Mononuclear cell (primary cell): ENCODE results near the gene PSMC3IP. TPM values are rescaled to one million over a fixed set of nuclear protein-coding genes. Genes with fewer than 3 reads are reported as not detected.
"Not testable (repeated sequence)": the region's sequence is repeated elsewhere in the genome, so short reads cannot be mapped to it uniquely, and the experiment has no call there.

ENCODE experiments used
- H3K27me3 ChIP-seq: 2 replicates; pipeline ENCODE4 v1.6.0; 2011; ENCODE audit warnings: low read length, control low read depth; ENCODE audit not compliant: insufficient read depth
- H3K4me1 ChIP-seq: 2 replicates; pipeline ENCODE4 v1.5.1; 2011; ENCODE audit warnings: mild to moderate bottlenecking, low read length, control low read depth; ENCODE audit not compliant: insufficient read depth
- H3K4me3 ChIP-seq: 2 replicates; pipeline ENCODE4 v1.5.1; 2011; ENCODE audit warnings: mild to moderate bottlenecking, low read length, moderate library complexity
- H3K9me3 ChIP-seq: 2 replicates; pipeline ENCODE4 v1.5.1; 2011; ENCODE audit warnings: low read depth, mild to moderate bottlenecking, control low read depth, low read length
- total RNA-seq: library from RNA; depleted of rRNA; stranded (reverse); fragments of >200 nt; gene quantifications from one replicate; pipeline ENCODE4 v1.2.3, GENCODE V29; 2012

PSMC3IP gene, protein sequence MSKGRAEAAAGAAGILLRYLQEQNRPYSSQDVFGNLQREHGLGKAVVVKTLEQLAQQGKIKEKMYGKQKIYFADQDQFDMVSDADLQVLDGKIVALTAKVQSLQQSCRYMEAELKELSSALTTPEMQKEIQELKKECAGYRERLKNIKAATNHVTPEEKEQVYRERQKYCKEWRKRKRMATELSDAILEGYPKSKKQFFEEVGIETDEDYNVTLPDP
- 1.4 TPM for total RNA-seq

- peaks cover 27% of the 10 kb centered on the region for H3K4me1 ChIP-seq
- no peaks in the 10 kb centered on the region for H3K9me3 ChIP-seq
- H3K4me3 ChIP-seq, result peak within 1 kb of the TSS; percentile 52
Observed at GRCh38 chr17:42577532-42578281, at the start of gene PSMC3IP. Gene PSMC3IP (minus strand): TSS chr17:42577729. CDS start chr17:42577686, 43 bp downstream.

DNA sequence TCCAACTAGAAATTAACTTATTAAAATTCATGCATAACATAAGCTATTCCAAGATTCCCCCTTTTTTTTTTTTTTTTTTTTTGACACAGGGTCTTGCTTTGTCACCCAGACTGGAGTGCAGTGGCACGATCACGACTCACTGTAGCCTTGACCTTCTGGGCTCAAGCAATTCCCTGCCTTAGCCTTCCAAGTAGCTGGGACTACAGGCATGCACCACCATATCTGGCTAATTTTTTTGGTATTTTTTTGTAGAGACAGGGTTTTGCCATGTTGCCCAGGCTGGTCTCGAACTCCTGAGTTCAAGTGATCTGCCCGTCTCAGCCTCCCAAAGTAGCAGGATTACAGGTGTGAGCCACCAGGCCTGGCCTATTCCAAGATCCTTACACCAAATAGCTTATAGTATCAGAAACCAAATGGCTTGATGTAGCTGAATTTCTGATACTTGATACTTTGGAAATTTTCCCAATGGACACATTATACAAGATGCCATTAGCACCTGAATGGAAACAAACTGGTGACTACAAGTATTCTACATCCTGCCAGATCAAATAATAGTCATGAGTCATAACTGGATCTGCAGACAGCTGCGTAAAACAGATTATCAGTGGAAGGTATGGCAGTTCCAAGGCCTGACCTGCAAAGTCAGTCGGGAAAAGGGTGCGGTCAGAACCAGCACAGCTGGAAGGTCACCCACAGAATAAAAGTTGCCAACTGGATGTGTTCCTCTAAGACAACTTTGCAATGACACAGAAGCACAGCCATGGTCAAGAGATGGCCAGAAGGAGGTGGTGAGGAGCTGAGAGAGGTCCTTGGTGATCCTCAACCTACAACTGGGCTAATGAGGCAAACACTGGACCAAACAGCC, 46.4 kb upstream of the PSMC3IP start:
- no peak overlapping the region for H3K4me3 ChIP-seq
- H3K27me3 ChIP-seq, result no peaks in the 10 kb centered on the region
- H3K9me3 ChIP-seq, result no peaks in the 10 kb centered on the region

More at GRCh38 chr17:42577532-42578281, at the start of gene PSMC3IP:
- H3K27me3 ChIP-seq, result no peaks in the 10 kb centered on the region

GRCh38 chr17:42623271-42623670, 45.7 kb upstream of the PSMC3IP start:
- H3K9me3 ChIP-seq, result no peaks in the 10 kb centered on the region
- H3K4me1 ChIP-seq, result no peaks in the 10 kb centered on the region
- no peaks in the 10 kb centered on the region for H3K27me3 ChIP-seq
- no peak overlapping the region for H3K4me3 ChIP-seq

More for the DNA sequence above, 46.4 kb upstream of the PSMC3IP start:
- no peaks in the 10 kb centered on the region for H3K4me1 ChIP-seq

GRCh38 chr17:42621987-42622386, 44.5 kb upstream of the PSMC3IP start:
- H3K27me3 ChIP-seq, H3K4me3 ChIP-seq, H3K9me3 ChIP-seq, H3K4me1 ChIP-seq: not testable (repeated sequence)

DNA sequence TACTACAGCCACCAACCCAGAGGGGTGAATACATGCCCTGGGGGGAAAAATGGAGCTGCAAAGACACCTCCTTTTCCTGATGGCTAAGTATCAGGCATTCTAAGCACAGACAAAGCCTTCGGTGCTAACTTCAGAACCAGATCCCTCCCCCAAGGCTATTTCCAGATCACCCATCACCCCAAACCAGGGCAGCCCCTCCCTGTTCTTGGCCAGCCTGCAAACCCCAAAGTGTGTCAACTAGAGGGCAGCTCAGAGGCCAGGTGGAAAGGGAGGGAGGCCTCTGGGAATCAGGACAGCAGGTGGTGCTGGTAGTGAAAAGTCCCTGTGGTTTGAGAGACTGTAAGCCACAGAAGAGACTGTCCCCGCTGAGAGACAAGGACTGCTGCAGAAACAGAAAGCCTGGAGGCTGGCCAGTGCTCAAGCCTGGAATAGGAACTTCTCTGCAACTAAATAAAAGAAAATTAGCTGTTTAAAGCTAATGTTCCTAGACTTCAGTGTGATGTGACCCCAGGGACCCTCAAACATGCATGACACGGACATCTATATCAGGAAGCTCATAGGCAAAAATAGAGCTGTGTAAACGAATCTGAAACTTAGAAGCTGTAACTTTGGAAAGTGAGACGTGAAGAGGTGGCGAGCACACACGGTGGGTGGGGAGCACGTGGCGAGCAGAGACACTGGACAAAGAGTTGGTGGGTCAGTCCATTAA, 41.1 kb upstream of the PSMC3IP start:
- H3K27me3 ChIP-seq, result no peaks in the 10 kb centered on the region
- H3K4me3 ChIP-seq, result no peak overlapping the region
- no peaks in the 10 kb centered on the region for H3K4me1 ChIP-seq
- H3K9me3 ChIP-seq, result no peaks in the 10 kb centered on the region

- H3K27me3 ChIP-seq, result no peaks in the 10 kb centered on the region
- no peaks in the 10 kb centered on the region for H3K4me1 ChIP-seq
- no peak overlapping the region for H3K4me3 ChIP-seq
- H3K9me3 ChIP-seq, result no peaks in the 10 kb centered on the region
Observed at GRCh38 chr17:42617956-42618431, 40.5 kb upstream of the PSMC3IP start.

DNA sequence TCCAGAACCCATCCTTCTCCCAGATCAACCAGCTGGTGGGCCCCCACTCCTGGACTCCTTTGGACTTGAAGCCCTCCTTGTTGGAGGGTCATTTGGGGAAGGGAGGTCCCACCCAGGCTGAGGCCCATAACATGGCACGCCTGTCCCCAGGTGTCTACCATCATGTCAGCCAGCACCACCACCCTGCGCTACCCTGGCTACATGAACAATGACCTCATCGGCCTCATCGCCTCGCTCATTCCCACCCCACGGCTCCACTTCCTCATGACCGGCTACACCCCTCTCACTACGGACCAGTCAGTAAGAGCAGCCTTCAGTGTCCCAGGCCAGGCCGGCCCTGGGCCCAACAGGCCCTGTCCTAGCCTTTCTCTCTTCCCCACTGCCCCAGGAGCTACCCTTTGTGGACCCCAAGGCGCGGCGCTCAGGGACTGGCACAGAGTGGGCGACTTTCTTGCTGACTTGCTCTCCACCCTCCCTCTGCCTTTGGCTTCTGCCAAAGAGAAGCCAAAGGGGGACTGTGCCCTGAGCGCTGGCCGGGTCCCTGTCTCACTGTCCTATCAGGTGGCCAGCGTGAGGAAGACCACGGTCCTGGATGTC, 36.3 kb upstream of the PSMC3IP start:
- H3K27me3 ChIP-seq, result no peaks in the 10 kb centered on the region
- H3K4me3 ChIP-seq, result no peak overlapping the region
- no peaks in the 10 kb centered on the region for H3K9me3 ChIP-seq
- peaks cover 8% of the 10 kb centered on the region for H3K4me1 ChIP-seq

- Histone ChIP-seq H3K4me3 (no peak overlapping the region), H3K4me1 (peaks cover 22% of the 10 kb centered on the region), H3K9me3 (no peaks in the 10 kb centered on the region), H3K27me3 (no peaks in the 10 kb centered on the region)
Observed at GRCh38 chr17:42612013-42612412, 34.5 kb upstream of the PSMC3IP start.

GRCh38 chr17:42609814-42610801, 32.6 kb upstream of the PSMC3IP start:
- not testable (repeated sequence) for H3K9me3 ChIP-seq, H3K27me3 ChIP-seq
- Histone ChIP-seq H3K4me3 (peak overlapping the region; percentile 92), H3K4me1 (peaks cover 39% of the 10 kb centered on the region)

- Histone ChIP-seq H3K27me3 (no peaks in the 10 kb centered on the region), H3K9me3 (no peaks in the 10 kb centered on the region), H3K4me3 (peak within 1 kb of the TSS; percentile 92), H3K4me1 (peaks cover 41% of the 10 kb centered on the region)
Observed at GRCh38 chr17:42609182-42609813, 31.8 kb upstream of the PSMC3IP start, which contains the start of the genes RETREG3 and TUBG1. Gene RETREG3 (minus strand): TSS chr17:42609374. CDS start chr17:42609324, 50 bp downstream. Gene TUBG1 (plus strand): TSS chr17:42609683. CDS start chr17:42609738, 55 bp downstream.

GRCh38 chr17:42608305-42609181, 31.0 kb upstream of the PSMC3IP start:
- H3K4me3 ChIP-seq, result peak overlapping the region; percentile 92
- peaks cover 44% of the 10 kb centered on the region for H3K4me1 ChIP-seq

GRCh38 chr17:42607769-42608168, 30.2 kb upstream of the PSMC3IP start:
- peak overlapping the region; percentile 92 for H3K4me3 ChIP-seq
- H3K9me3 ChIP-seq, result no peaks in the 10 kb centered on the region
- H3K27me3 ChIP-seq, result no peaks in the 10 kb centered on the region
- peaks cover 44% of the 10 kb centered on the region for H3K4me1 ChIP-seq

More at GRCh38 chr17:42608305-42609181, 31.0 kb upstream of the PSMC3IP start:
- Histone ChIP-seq H3K9me3 (no peaks in the 10 kb centered on the region), H3K27me3 (no peaks in the 10 kb centered on the region)
